GM18517 (cell line): ENCODE results near the gene SLC9A1.
"Not testable (repeated sequence)": the region's sequence is repeated elsewhere in the genome, so short reads cannot be mapped to it uniquely, and the experiment has no call there.

ENCODE experiments used
- ATAC-seq: cut with Tn5 transposase; IDR thresholded peaks from one replicate; pipeline ENCODE4 v1.9.1; 2021; ENCODE audit warnings: mild to moderate bottlenecking, moderate library complexity; ENCODE audit not compliant: unreplicated experiment

Gene SLC9A1

GRCh38 chr1:27135541-27136235 is 19.2 kb downstream of the SLC9A1 start:
- ATAC-seq, result no peak

- ATAC-seq, result no peak
Observed at GRCh38 chr1:27133991-27134390, 20.9 kb downstream of the SLC9A1 start.

GRCh38 chr1:27133158-27133557 is 21.8 kb downstream of the SLC9A1 start:
- ATAC-seq, result no peak

- ATAC-seq, result no peak
Observed at GRCh38 chr1:27132624-27133023, 22.3 kb downstream of the SLC9A1 start.

- ATAC-seq, result no peak
Observed at GRCh38 chr1:27132147-27132546, 22.8 kb downstream of the SLC9A1 start.

GRCh38 chr1:27130798-27131197 is 24.1 kb downstream of the SLC9A1 start:
- ATAC-seq, result no peak

GRCh38 chr1:27129225-27129624 is 25.7 kb downstream of the SLC9A1 start:
- ATAC-seq, result no peak

GRCh38 chr1:27127419-27127818 is 27.5 kb downstream of the SLC9A1 start:
- ATAC-seq, result no peak

- ATAC-seq, result no peak
Observed at GRCh38 chr1:27126391-27126790, 28.5 kb downstream of the SLC9A1 start.

GRCh38 chr1:27125125-27125524 is 29.8 kb downstream of the SLC9A1 start:
- not testable (repeated sequence) for ATAC-seq

- no peak for ATAC-seq
Observed at GRCh38 chr1:27124405-27124804, 30.5 kb downstream of the SLC9A1 start.

- ATAC-seq, result no peak
Observed at GRCh38 chr1:27122652-27123051, 32.3 kb downstream of the SLC9A1 start.

GRCh38 chr1:27120854-27121253 is 34.1 kb downstream of the SLC9A1 start:
- ATAC-seq, result no peak

GRCh38 chr1:27118440-27118689 is 36.6 kb downstream of the SLC9A1 start:
- no peak for ATAC-seq

- no peak for ATAC-seq
Observed at GRCh38 chr1:27117733-27118439, 37.0 kb downstream of the SLC9A1 start.

- no peak for ATAC-seq
Observed at GRCh38 chr1:27116697-27117096, 38.2 kb downstream of the SLC9A1 start.

- ATAC-seq, result no peak
Observed at GRCh38 chr1:27116232-27116631, 38.7 kb downstream of the SLC9A1 start.

- ATAC-seq, result no peak
Observed at GRCh38 chr1:27114546-27114945, 40.4 kb downstream of the SLC9A1 start.

- ATAC-seq, result no peak
Observed at GRCh38 chr1:27113861-27114260, 41.1 kb downstream of the SLC9A1 start.

GRCh38 chr1:27111626-27112573 is 43.0 kb downstream of the SLC9A1 start:
- peak; percentile 67 for ATAC-seq

- ATAC-seq, result no peak
Observed at GRCh38 chr1:27109103-27109822, 45.7 kb downstream of the SLC9A1 start.
